ENCODE results near the gene MSRB1. TPM values are rescaled to one million over a fixed set of nuclear protein-coding genes. Genes with fewer than 3 reads are reported as not detected.

MSRB1 gene
- total and polyA plus RNA-seq, 2 of the 13 experiments (the other 11 are each of a cell fraction or from before 2014, with no cell fraction given) = 32.1 to 75.4 TPM

- TF ChIP-seq, protein P1, sequence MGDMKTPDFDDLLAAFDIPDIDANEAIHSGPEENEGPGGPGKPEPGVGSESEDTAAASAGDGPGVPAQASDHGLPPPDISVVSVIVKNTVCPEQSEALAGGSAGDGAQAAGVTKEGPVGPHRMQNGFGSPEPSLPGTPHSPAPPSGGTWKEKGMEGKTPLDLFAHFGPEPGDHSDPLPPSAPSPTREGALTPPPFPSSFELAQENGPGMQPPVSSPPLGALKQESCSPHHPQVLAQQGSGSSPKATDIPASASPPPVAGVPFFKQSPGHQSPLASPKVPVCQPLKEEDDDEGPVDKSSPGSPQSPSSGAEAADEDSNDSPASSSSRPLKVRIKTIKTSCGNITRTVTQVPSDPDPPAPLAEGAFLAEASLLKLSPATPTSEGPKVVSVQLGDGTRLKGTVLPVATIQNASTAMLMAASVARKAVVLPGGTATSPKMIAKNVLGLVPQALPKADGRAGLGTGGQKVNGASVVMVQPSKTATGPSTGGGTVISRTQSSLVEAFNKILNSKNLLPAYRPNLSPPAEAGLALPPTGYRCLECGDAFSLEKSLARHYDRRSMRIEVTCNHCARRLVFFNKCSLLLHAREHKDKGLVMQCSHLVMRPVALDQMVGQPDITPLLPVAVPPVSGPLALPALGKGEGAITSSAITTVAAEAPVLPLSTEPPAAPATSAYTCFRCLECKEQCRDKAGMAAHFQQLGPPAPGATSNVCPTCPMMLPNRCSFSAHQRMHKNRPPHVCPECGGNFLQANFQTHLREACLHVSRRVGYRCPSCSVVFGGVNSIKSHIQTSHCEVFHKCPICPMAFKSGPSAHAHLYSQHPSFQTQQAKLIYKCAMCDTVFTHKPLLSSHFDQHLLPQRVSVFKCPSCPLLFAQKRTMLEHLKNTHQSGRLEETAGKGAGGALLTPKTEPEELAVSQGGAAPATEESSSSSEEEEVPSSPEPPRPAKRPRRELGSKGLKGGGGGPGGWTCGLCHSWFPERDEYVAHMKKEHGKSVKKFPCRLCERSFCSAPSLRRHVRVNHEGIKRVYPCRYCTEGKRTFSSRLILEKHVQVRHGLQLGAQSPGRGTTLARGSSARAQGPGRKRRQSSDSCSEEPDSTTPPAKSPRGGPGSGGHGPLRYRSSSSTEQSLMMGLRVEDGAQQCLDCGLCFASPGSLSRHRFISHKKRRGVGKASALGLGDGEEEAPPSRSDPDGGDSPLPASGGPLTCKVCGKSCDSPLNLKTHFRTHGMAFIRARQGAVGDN (CRISPR knock-in tag; IDR thresholded peaks at IDR 0.05) = peak; percentile 75
- TF ChIP-seq KAT8 (CRISPR knock-in tag; IDR thresholded peaks at IDR 0.05) (peak; percentile 22; the same call in 1 of the 2 replicates), PRPF4 (IDR thresholded peaks at IDR 0.05; ENCODE audit: low read depth, low read length, poor library complexity, severe bottlenecking) (no peak), XRCC5 (optimal IDR thresholded peaks at IDR 0.05; ENCODE audit: low read length) (peak; percentile 22), TEAD2 (CRISPR knock-in tag; IDR thresholded peaks at IDR 0.05) (no peak), SP2 (CRISPR knock-in tag; IDR thresholded peaks at IDR 0.05) (0 out of 2 replicates have a peak, but pooled peaks have one; percentile 20), ZFX (CRISPR knock-in tag; IDR thresholded peaks at IDR 0.05; ENCODE audit: low read depth) (peak; percentile 47; the same call in 1 of the 2 replicates), ZNF746 (CRISPR knock-in tag; IDR thresholded peaks at IDR 0.05) (no peak), EED (CRISPR knock-in tag; IDR thresholded peaks at IDR 0.05) (no peak), TAF15 (IDR thresholded peaks at IDR 0.05; ENCODE audit: low read depth, low read length, poor library complexity, severe bottlenecking) (no peak), JUND (CRISPR knock-in tag; IDR thresholded peaks at IDR 0.05) (no peak), ZSCAN31 (CRISPR knock-in tag; IDR thresholded peaks at IDR 0.05; ENCODE audit: low read depth) (no peak), NR1H2 (CRISPR knock-in tag; IDR thresholded peaks at IDR 0.05; ENCODE audit: borderline replicate concordance, low read depth) (no peak), CCDC6 (CRISPR knock-in tag; IDR thresholded peaks at IDR 0.05) (no peak), ATF3 (CRISPR knock-in tag; IDR thresholded peaks at IDR 0.05) (no peak), HNRNPL (IDR thresholded peaks at IDR 0.05; ENCODE audit: low read depth, low read length) (peak; percentile 95), ZNF891 (CRISPR knock-in tag; IDR thresholded peaks at IDR 0.05) (no peak), SNAI1 (CRISPR knock-in tag; IDR thresholded peaks at IDR 0.05; ENCODE audit: borderline replicate concordance) (no peak), GABPB1 (CRISPR knock-in tag; IDR thresholded peaks at IDR 0.05) (peak; percentile 58; the same call in 1 of the 2 replicates), ZNF761 (CRISPR knock-in tag; conservative IDR thresholded peaks at IDR 0.05) (no peak)
- TF ChIP-seq, protein P2, sequence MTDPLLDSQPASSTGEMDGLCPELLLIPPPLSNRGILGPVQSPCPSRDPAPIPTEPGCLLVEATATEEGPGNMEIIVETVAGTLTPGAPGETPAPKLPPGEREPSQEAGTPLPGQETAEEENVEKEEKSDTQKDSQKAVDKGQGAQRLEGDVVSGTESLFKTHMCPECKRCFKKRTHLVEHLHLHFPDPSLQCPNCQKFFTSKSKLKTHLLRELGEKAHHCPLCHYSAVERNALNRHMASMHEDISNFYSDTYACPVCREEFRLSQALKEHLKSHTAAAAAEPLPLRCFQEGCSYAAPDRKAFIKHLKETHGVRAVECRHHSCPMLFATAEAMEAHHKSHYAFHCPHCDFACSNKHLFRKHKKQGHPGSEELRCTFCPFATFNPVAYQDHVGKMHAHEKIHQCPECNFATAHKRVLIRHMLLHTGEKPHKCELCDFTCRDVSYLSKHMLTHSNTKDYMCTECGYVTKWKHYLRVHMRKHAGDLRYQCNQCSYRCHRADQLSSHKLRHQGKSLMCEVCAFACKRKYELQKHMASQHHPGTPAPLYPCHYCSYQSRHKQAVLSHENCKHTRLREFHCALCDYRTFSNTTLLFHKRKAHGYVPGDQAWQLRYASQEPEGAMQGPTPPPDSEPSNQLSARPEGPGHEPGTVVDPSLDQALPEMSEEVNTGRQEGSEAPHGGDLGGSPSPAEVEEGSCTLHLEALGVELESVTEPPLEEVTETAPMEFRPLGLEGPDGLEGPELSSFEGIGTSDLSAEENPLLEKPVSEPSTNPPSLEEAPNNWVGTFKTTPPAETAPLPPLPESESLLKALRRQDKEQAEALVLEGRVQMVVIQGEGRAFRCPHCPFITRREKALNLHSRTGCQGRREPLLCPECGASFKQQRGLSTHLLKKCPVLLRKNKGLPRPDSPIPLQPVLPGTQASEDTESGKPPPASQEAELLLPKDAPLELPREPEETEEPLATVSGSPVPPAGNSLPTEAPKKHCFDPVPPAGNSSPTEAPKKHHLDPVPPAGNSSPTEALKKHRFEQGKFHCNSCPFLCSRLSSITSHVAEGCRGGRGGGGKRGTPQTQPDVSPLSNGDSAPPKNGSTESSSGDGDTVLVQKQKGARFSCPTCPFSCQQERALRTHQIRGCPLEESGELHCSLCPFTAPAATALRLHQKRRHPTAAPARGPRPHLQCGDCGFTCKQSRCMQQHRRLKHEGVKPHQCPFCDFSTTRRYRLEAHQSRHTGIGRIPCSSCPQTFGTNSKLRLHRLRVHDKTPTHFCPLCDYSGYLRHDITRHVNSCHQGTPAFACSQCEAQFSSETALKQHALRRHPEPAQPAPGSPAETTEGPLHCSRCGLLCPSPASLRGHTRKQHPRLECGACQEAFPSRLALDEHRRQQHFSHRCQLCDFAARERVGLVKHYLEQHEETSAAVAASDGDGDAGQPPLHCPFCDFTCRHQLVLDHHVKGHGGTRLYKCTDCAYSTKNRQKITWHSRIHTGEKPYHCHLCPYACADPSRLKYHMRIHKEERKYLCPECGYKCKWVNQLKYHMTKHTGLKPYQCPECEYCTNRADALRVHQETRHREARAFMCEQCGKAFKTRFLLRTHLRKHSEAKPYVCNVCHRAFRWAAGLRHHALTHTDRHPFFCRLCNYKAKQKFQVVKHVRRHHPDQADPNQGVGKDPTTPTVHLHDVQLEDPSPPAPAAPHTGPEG (CRISPR knock-in tag; IDR thresholded peaks at IDR 0.05) = no peak
Observed at GRCh38 chr16:1933097-1933661, 9.8 kb downstream of the MSRB1 start (continued).

Measured in HepG2 (cell line).